Muscle layer of colon (tissue), 2 donors: ENCODE data around the gene RGL1.

Experiments used
- H3K27ac ChIP-seq: one replicate; pipeline ENCODE4 v1.7.0; 2013; ENCODE audit warnings: low read depth, mild to moderate bottlenecking, low read length, moderate library complexity
- H3K27me3 ChIP-seq, 2 donors: one replicate each; pipeline ENCODE4 v1.7.0; 2013; ENCODE audit warnings: low read length in 2 of 2, mild to moderate bottlenecking in 2 of 2; ENCODE audit not compliant: insufficient read depth in 2 of 2, control insufficient read depth in 1 of 2
- H3K36me3 ChIP-seq: one replicate; pipeline ENCODE4 v1.7.0; 2013; ENCODE audit warnings: mild to moderate bottlenecking, low read length; ENCODE audit not compliant: insufficient read depth
- H3K4me1 ChIP-seq: one replicate; pipeline ENCODE4 v1.7.0; 2013; ENCODE audit warnings: mild to moderate bottlenecking, low read length; ENCODE audit not compliant: insufficient read depth
- H3K4me3 ChIP-seq, 2 donors: one replicate each; pipeline ENCODE4 v1.7.0; 2013; ENCODE audit warnings: low read length in 2 of 2, low read depth in 1 of 2, mild to moderate bottlenecking in 1 of 2, moderate library complexity in 1 of 2
- H3K9ac ChIP-seq: one replicate; pipeline ENCODE4 v1.7.0; 2013; ENCODE audit warnings: low read length
- H3K9me3 ChIP-seq: one replicate; pipeline ENCODE4 v1.7.0; 2013; ENCODE audit warnings: mild to moderate bottlenecking, low read length
- donor health status: abdominal sarcoma.
- donor health status: Adenocarcinoma of cecum.

Gene RGL1

GRCh38 chr1:183894290-183894565 lies 89.3 kb downstream of the RGL1 start:
- H3K4me3 ChIP-seq, result no peak overlapping the region
- H3K36me3 ChIP-seq, result peaks cover 49% of the 10 kb centered on the region
- peaks cover 14% of the 10 kb centered on the region for H3K4me1 ChIP-seq
- H3K27me3 ChIP-seq, result no peaks in the 10 kb centered on the region
- H3K9me3 ChIP-seq, result no peaks in the 10 kb centered on the region
- no peak overlapping the region for H3K9ac ChIP-seq
- no peak overlapping the region for H3K27ac ChIP-seq

GRCh38 chr1:183896466-183897048 lies 91.6 kb downstream of the RGL1 start:
- no peaks in the 10 kb centered on the region for H3K27me3 ChIP-seq
- H3K36me3 ChIP-seq, result peaks cover 60% of the 10 kb centered on the region
- no peak overlapping the region for H3K27ac ChIP-seq

GRCh38 chr1:183898001-183898396 lies 93.1 kb downstream of the RGL1 start:
- no peak overlapping the region for H3K4me3 ChIP-seq
- no peak overlapping the region for H3K9ac ChIP-seq
- H3K27me3 ChIP-seq, result no peaks in the 10 kb centered on the region
- H3K4me1 ChIP-seq, result peaks cover 12% of the 10 kb centered on the region
- H3K27ac ChIP-seq, result no peak overlapping the region
- H3K9me3 ChIP-seq, result no peaks in the 10 kb centered on the region
- peaks cover 55% of the 10 kb centered on the region for H3K36me3 ChIP-seq

More at GRCh38 chr1:183896466-183897048, 91.6 kb downstream of the RGL1 start:
- H3K9ac ChIP-seq, result no peak overlapping the region
- peaks cover 12% of the 10 kb centered on the region for H3K4me1 ChIP-seq
- H3K4me3 ChIP-seq, result no peak overlapping the region
- H3K9me3 ChIP-seq, result no peaks in the 10 kb centered on the region

GRCh38 chr1:183898610-183899009 lies 93.7 kb downstream of the RGL1 start:
- Histone ChIP-seq H3K36me3 (peaks cover 49% of the 10 kb centered on the region), H3K4me3 (no peak overlapping the region), H3K27me3 (no peaks in the 10 kb centered on the region), H3K9me3 (no peaks in the 10 kb centered on the region), H3K27ac (no peak overlapping the region), H3K9ac (no peak overlapping the region), H3K4me1 (peaks cover 8% of the 10 kb centered on the region)

- Histone ChIP-seq H3K9ac (no peak overlapping the region), H3K27me3 (no peaks in the 10 kb centered on the region), H3K4me1 (peaks cover 7% of the 10 kb centered on the region), H3K4me3 (no peak overlapping the region), H3K27ac (no peak overlapping the region), H3K36me3 (peaks cover 36% of the 10 kb centered on the region), H3K9me3 (no peaks in the 10 kb centered on the region)
Measured at GRCh38 chr1:183901748-183902330, 96.9 kb downstream of the RGL1 start.

- H3K4me1 ChIP-seq, result no peaks in the 10 kb centered on the region
- peaks cover 40% of the 10 kb centered on the region for H3K36me3 ChIP-seq
- H3K4me3 ChIP-seq, result no peak overlapping the region
- no peaks in the 10 kb centered on the region for H3K9me3 ChIP-seq
- no peak overlapping the region for H3K9ac ChIP-seq
- no peaks in the 10 kb centered on the region for H3K27me3 ChIP-seq
- no peak overlapping the region for H3K27ac ChIP-seq
Measured at GRCh38 chr1:183903101-183903500, 98.2 kb downstream of the RGL1 start.

- Histone ChIP-seq H3K36me3 (peaks cover 41% of the 10 kb centered on the region), H3K9me3 (no peaks in the 10 kb centered on the region), H3K27ac (no peak overlapping the region)
Measured at GRCh38 chr1:183905508-183906113, 100.7 kb downstream of the RGL1 start.

GRCh38 chr1:183907070-183907469 lies 102.2 kb downstream of the RGL1 start:
- no peak overlapping the region for H3K9ac ChIP-seq
- H3K27ac ChIP-seq, result no peak overlapping the region
- peaks cover 47% of the 10 kb centered on the region for H3K36me3 ChIP-seq
- H3K4me3 ChIP-seq, result no peak overlapping the region
- no peaks in the 10 kb centered on the region for H3K9me3 ChIP-seq
- H3K27me3 ChIP-seq, result no peaks in the 10 kb centered on the region
- no peaks in the 10 kb centered on the region for H3K4me1 ChIP-seq

More at GRCh38 chr1:183905508-183906113, 100.7 kb downstream of the RGL1 start:
- Histone ChIP-seq H3K27me3 (no peaks in the 10 kb centered on the region), H3K9ac (no peak overlapping the region), H3K4me1 (no peaks in the 10 kb centered on the region), H3K4me3 (no peak overlapping the region)

- peaks cover 56% of the 10 kb centered on the region for H3K36me3 ChIP-seq
Measured at GRCh38 chr1:183908079-183908478, 103.2 kb downstream of the RGL1 start.

GRCh38 chr1:183909672-183910071 lies 104.8 kb downstream of the RGL1 start:
- peaks cover 65% of the 10 kb centered on the region for H3K36me3 ChIP-seq
- no peaks in the 10 kb centered on the region for H3K9me3 ChIP-seq
- no peak overlapping the region for H3K9ac ChIP-seq
- peaks cover 5% of the 10 kb centered on the region for H3K4me1 ChIP-seq
- no peak overlapping the region for H3K4me3 ChIP-seq
- H3K27me3 ChIP-seq, result no peaks in the 10 kb centered on the region
- no peak overlapping the region for H3K27ac ChIP-seq

More at GRCh38 chr1:183908079-183908478, 103.2 kb downstream of the RGL1 start:
- Histone ChIP-seq H3K4me3 (no peak overlapping the region), H3K9ac (no peak overlapping the region), H3K27me3 (no peaks in the 10 kb centered on the region), H3K4me1 (no peaks in the 10 kb centered on the region), H3K27ac (no peak overlapping the region), H3K9me3 (no peaks in the 10 kb centered on the region)

GRCh38 chr1:183910845-183911244 lies 105.9 kb downstream of the RGL1 start:
- Histone ChIP-seq H3K27ac (peak overlapping the region; percentile 45), H3K36me3 (peaks cover 61% of the 10 kb centered on the region)

GRCh38 chr1:183911285-183911684 lies 106.4 kb downstream of the RGL1 start:
- Histone ChIP-seq H3K9ac (no peak overlapping the region), H3K4me1 (peaks cover 15% of the 10 kb centered on the region), H3K4me3 (no peak overlapping the region), H3K36me3 (peaks cover 59% of the 10 kb centered on the region), H3K27ac (peak overlapping the region; percentile 45), H3K9me3 (no peaks in the 10 kb centered on the region), H3K27me3 (no peaks in the 10 kb centered on the region)

More at GRCh38 chr1:183910845-183911244, 105.9 kb downstream of the RGL1 start:
- H3K27me3 ChIP-seq, result no peaks in the 10 kb centered on the region
- H3K9ac ChIP-seq, result no peak overlapping the region
- H3K9me3 ChIP-seq, result no peaks in the 10 kb centered on the region
- peaks cover 11% of the 10 kb centered on the region for H3K4me1 ChIP-seq
- H3K4me3 ChIP-seq, result no peak overlapping the region
